ENCODE data around the gene NAA15.

GRCh38 chr4:139402436-139402835, 101.1 kb downstream of the NAA15 start:
- TF ChIP-seq POLR2AphosphoS5 (IDR thresholded peaks at IDR 0.05; ENCODE audit: low read depth, low read length), result no peak
- TF ChIP-seq TAF1 (IDR thresholded peaks at IDR 0.05; ENCODE audit: borderline replicate concordance, low read depth, low read length), result no peak
- TF ChIP-seq POLR2A (IDR thresholded peaks at IDR 0.05; ENCODE audit: low read depth, low read length), result no peak
